ENCODE measurements around the gene CCDC40.
"Not testable (repeated sequence)": the region's sequence is repeated elsewhere in the genome, so short reads cannot be mapped to it uniquely, and the experiment has no call there.

CCDC40 gene

GRCh38 chr17:80090164-80090563, 53.7 kb downstream of the CCDC40 start:
- H3K36me3 ChIP-seq (ENCODE audit: control insufficient read depth in 1 of 2, insufficient read depth in 2 of 2, low read length in 2 of 2), result peaks cover 0 to 12% of the 10 kb centered on the region in 2 donors
- H3K4me1 ChIP-seq (ENCODE audit: control insufficient read depth in 1 of 2, insufficient read depth in 2 of 2, low read length in 2 of 2); H3K27ac ChIP-seq (ENCODE audit: low read length); H3K27me3 ChIP-seq (ENCODE audit: low read depth, low read length); H3K4me3 ChIP-seq (ENCODE audit: low read depth in 1 of 2, low read length in 2 of 2); H3K9me3 ChIP-seq (ENCODE audit: control insufficient read depth in 1 of 2, low read length in 2 of 2): not testable (repeated sequence)

DNA sequence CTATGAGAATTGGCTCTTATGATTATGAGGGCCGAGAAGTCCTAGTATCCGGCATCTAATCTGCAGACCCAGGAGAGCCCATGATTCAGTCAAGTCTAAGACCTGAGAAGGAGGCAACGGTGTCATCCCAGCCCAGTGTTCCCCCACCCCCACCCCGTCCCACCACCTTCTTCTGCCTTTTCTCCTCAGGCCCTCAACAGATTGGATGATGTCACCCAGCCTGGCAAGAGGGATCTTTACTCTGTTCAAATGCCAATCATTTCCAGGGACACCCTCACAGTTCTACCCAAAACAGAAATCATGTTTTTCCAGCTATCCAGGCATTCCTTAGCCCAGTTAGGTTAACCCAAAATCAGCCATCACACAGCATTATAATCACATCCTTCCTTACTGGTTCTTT, 54.9 kb downstream of the CCDC40 start:
- H3K27ac ChIP-seq (ENCODE audit: low read length), result no peak overlapping the region
- H3K36me3 ChIP-seq (ENCODE audit: control insufficient read depth in 1 of 2, insufficient read depth in 2 of 2, low read length in 2 of 2), result peaks cover 0 to 12% of the 10 kb centered on the region in 2 donors
- no peaks in the 10 kb centered on the region for H3K9me3 ChIP-seq (ENCODE audit: control insufficient read depth in 1 of 2, low read length in 2 of 2)
- H3K4me1 ChIP-seq (ENCODE audit: control insufficient read depth in 1 of 2, insufficient read depth in 2 of 2, low read length in 2 of 2), result no peaks in the 10 kb centered on the region
- H3K27me3 ChIP-seq (ENCODE audit: low read depth, low read length), result no peaks in the 10 kb centered on the region
- no peak overlapping the region for H3K4me3 ChIP-seq (ENCODE audit: low read depth in 1 of 2, low read length in 2 of 2)

DNA sequence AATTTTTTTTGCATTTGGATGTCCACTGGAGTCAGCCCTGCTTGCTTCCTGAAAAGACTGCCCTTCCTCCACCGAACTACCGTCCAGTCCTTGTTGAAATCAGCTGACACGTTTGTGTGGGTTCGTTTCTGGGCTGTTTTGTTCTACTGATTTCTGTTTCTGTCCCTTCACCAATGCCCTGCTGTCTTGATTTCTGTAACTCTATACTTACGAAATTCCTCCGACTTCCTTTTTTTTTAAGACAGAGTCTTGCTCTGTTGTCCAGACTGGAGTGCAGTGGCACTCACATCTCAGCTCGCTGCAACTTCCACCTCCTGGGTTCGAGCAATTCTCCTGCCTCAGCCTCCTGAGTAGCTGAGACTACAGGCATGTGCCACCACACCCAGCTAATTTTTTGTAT, 56.5 kb downstream of the CCDC40 start:
- no peaks in the 10 kb centered on the region for H3K9me3 ChIP-seq (ENCODE audit: control insufficient read depth in 1 of 2, low read length in 2 of 2)
- H3K36me3 ChIP-seq (ENCODE audit: control insufficient read depth in 1 of 2, insufficient read depth in 2 of 2, low read length in 2 of 2), result peaks cover 0 to 12% of the 10 kb centered on the region in 2 donors
- H3K27me3 ChIP-seq (ENCODE audit: low read depth, low read length), result no peaks in the 10 kb centered on the region
- no peak overlapping the region for H3K4me3 ChIP-seq (ENCODE audit: low read depth in 1 of 2, low read length in 2 of 2)
- H3K27ac ChIP-seq (ENCODE audit: low read length), result no peak overlapping the region
- H3K4me1 ChIP-seq (ENCODE audit: control insufficient read depth in 1 of 2, insufficient read depth in 2 of 2, low read length in 2 of 2), result no peaks in the 10 kb centered on the region

GRCh38 chr17:80095038-80095843, 58.8 kb downstream of the CCDC40 start:
- no peak overlapping the region for H3K4me3 ChIP-seq (ENCODE audit: low read depth in 1 of 2, low read length in 2 of 2)
- H3K27ac ChIP-seq (ENCODE audit: low read length), result no peak overlapping the region
- peaks cover 0 to 3% of the 10 kb centered on the region in 2 donors for H3K36me3 ChIP-seq (ENCODE audit: control insufficient read depth in 1 of 2, insufficient read depth in 2 of 2, low read length in 2 of 2)
- H3K4me1 ChIP-seq (ENCODE audit: control insufficient read depth in 1 of 2, insufficient read depth in 2 of 2, low read length in 2 of 2), result no peaks in the 10 kb centered on the region
- H3K27me3 ChIP-seq (ENCODE audit: low read depth, low read length), result no peaks in the 10 kb centered on the region
- H3K9me3 ChIP-seq (ENCODE audit: control insufficient read depth in 1 of 2, low read length in 2 of 2), result no peaks in the 10 kb centered on the region

- Histone ChIP-seq H3K9me3 (ENCODE audit: control insufficient read depth in 1 of 2, low read length in 2 of 2) (no peaks in the 10 kb centered on the region), H3K27me3 (ENCODE audit: low read depth, low read length) (no peaks in the 10 kb centered on the region), H3K27ac (ENCODE audit: low read length) (no peak overlapping the region), H3K4me1 (ENCODE audit: control insufficient read depth in 1 of 2, insufficient read depth in 2 of 2, low read length in 2 of 2) (no peaks in the 10 kb centered on the region), H3K36me3 (ENCODE audit: control insufficient read depth in 1 of 2, insufficient read depth in 2 of 2, low read length in 2 of 2) (no peaks in the 10 kb centered on the region), H3K4me3 (ENCODE audit: low read depth in 1 of 2, low read length in 2 of 2) (no peak overlapping the region)
These were observed 59.5 kb downstream of the CCDC40 start for GRCh38 chr17:80095844-80096475.

DNA sequence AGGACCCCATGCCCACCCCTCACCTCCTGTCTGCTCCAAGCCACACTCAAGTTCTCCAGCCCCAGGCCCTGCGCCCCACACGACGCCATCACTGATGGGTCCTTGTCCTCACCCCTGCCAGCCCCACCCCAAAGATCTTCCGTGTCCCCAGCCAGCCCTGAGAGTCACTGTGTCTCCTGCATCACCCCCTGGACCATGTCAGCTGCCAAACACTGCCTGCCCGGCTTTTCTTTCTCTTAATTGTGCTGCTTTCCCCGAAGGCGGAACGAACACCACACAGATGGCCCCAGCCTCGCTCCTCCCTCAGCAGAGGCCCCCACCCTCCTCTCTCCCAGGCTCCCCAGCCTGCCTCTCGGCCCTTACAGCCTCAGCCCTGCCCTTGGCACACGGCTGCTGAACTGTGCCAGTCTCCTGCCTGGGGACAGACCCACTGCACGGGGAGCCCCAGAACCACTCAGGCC, 60.1 kb downstream of the CCDC40 start:
- Histone ChIP-seq H3K27ac (ENCODE audit: low read length) (no peak overlapping the region), H3K9me3 (ENCODE audit: control insufficient read depth in 1 of 2, low read length in 2 of 2) (no peaks in the 10 kb centered on the region), H3K27me3 (ENCODE audit: low read depth, low read length) (no peaks in the 10 kb centered on the region), H3K36me3 (ENCODE audit: control insufficient read depth in 1 of 2, insufficient read depth in 2 of 2, low read length in 2 of 2) (no peaks in the 10 kb centered on the region), H3K4me3 (ENCODE audit: low read depth in 1 of 2, low read length in 2 of 2) (no peak overlapping the region), H3K4me1 (ENCODE audit: control insufficient read depth in 1 of 2, insufficient read depth in 2 of 2, low read length in 2 of 2) (no peaks in the 10 kb centered on the region)

GRCh38 chr17:80097127-80097621, 60.7 kb downstream of the CCDC40 start:
- Histone ChIP-seq H3K4me1 (ENCODE audit: control insufficient read depth in 1 of 2, insufficient read depth in 2 of 2, low read length in 2 of 2) (peaks cover 0 to 5% of the 10 kb centered on the region in 2 donors), H3K4me3 (ENCODE audit: low read depth in 1 of 2, low read length in 2 of 2) (no peak overlapping the region), H3K27ac (ENCODE audit: low read length) (no peak overlapping the region), H3K9me3 (ENCODE audit: control insufficient read depth in 1 of 2, low read length in 2 of 2) (no peaks in the 10 kb centered on the region), H3K27me3 (ENCODE audit: low read depth, low read length) (no peaks in the 10 kb centered on the region), H3K36me3 (ENCODE audit: control insufficient read depth in 1 of 2, insufficient read depth in 2 of 2, low read length in 2 of 2) (no peaks in the 10 kb centered on the region)

- no peak overlapping the region for H3K27ac ChIP-seq (ENCODE audit: low read length)
- H3K4me3 ChIP-seq (ENCODE audit: low read depth in 1 of 2, low read length in 2 of 2), result no peak overlapping the region
- H3K27me3 ChIP-seq (ENCODE audit: low read depth, low read length), result no peaks in the 10 kb centered on the region
- H3K36me3 ChIP-seq (ENCODE audit: control insufficient read depth in 1 of 2, insufficient read depth in 2 of 2, low read length in 2 of 2), result no peaks in the 10 kb centered on the region
- peaks cover 0 to 12% of the 10 kb centered on the region in 2 donors for H3K4me1 ChIP-seq (ENCODE audit: control insufficient read depth in 1 of 2, insufficient read depth in 2 of 2, low read length in 2 of 2)
- no peaks in the 10 kb centered on the region for H3K9me3 ChIP-seq (ENCODE audit: control insufficient read depth in 1 of 2, low read length in 2 of 2)
These were observed 61.6 kb downstream of the CCDC40 start for GRCh38 chr17:80097844-80098691.

GRCh38 chr17:80099291-80100034, 63.0 kb downstream of the CCDC40 start:
- Histone ChIP-seq H3K4me1 (ENCODE audit: control insufficient read depth in 1 of 2, insufficient read depth in 2 of 2, low read length in 2 of 2) (peaks cover 0 to 12% of the 10 kb centered on the region in 2 donors), H3K36me3 (ENCODE audit: control insufficient read depth in 1 of 2, insufficient read depth in 2 of 2, low read length in 2 of 2) (no peaks in the 10 kb centered on the region), H3K4me3 (ENCODE audit: low read depth in 1 of 2, low read length in 2 of 2) (no peak overlapping the region), H3K27ac (ENCODE audit: low read length) (no peak overlapping the region), H3K9me3 (ENCODE audit: control insufficient read depth in 1 of 2, low read length in 2 of 2) (no peaks in the 10 kb centered on the region), H3K27me3 (ENCODE audit: low read depth, low read length) (no peaks in the 10 kb centered on the region)

DNA sequence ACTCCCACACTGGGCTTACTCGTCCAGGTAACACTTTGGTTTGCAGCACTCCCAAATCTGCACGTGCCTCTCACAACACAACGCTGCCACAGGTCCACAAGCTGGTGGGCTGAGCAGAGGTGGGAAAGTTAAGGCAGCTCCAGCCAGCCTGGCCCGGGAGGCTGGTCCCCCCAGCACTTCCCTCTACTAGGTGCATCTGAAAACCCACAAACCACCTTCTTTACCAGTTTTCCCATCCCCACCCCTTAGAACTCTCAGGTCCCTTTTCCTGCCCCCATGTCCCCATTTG, 63.5 kb downstream of the CCDC40 start:
- no peaks in the 10 kb centered on the region for H3K36me3 ChIP-seq (ENCODE audit: control insufficient read depth in 1 of 2, insufficient read depth in 2 of 2, low read length in 2 of 2)
- no peak overlapping the region for H3K4me3 ChIP-seq (ENCODE audit: low read depth in 1 of 2, low read length in 2 of 2)
- no peak overlapping the region for H3K27ac ChIP-seq (ENCODE audit: low read length)
- no peaks in the 10 kb centered on the region for H3K27me3 ChIP-seq (ENCODE audit: low read depth, low read length)
- H3K4me1 ChIP-seq (ENCODE audit: control insufficient read depth in 1 of 2, insufficient read depth in 2 of 2, low read length in 2 of 2), result peaks cover 0 to 12% of the 10 kb centered on the region in 2 donors
- no peaks in the 10 kb centered on the region for H3K9me3 ChIP-seq (ENCODE audit: control insufficient read depth in 1 of 2, low read length in 2 of 2)
